ENCODE data around the gene CASZ1.

Gene CASZ1

GRCh38 chr1:10601342-10602070, 194.9 kb downstream of the CASZ1 start:
- DNase-seq, result no peak
- intact Hi-C loops (cut with DNase I), result no loop called here

- intact Hi-C loops (cut with DNase I), result no loop called here
- DNase-seq, result no peak
These were observed 197.1 kb downstream of the CASZ1 start for GRCh38 chr1:10599194-10599861.

GRCh38 chr1:10598389-10598702, 198.1 kb downstream of the CASZ1 start:
- intact Hi-C loops (cut with DNase I), result no loop called here
- DNase-seq, result peak in 5 of 10 donors; percentile 25 to 82 (median 62)

GRCh38 chr1:10597492-10598388, 198.7 kb downstream of the CASZ1 start:
- no peak for DNase-seq
- intact Hi-C loops (cut with DNase I), result no loop called here

GRCh38 chr1:10596780-10597179, 199.7 kb downstream of the CASZ1 start:
- DNase-seq, result no peak
- intact Hi-C loops (cut with DNase I), result no loop called here

GRCh38 chr1:10594595-10595223, 201.7 kb downstream of the CASZ1 start:
- no peak for DNase-seq
- intact Hi-C loops (cut with DNase I), result no loop called here

GRCh38 chr1:10593750-10594149, 202.7 kb downstream of the CASZ1 start:
- intact Hi-C loops (cut with DNase I), result no loop called here
- DNase-seq, result no peak

- DNase-seq, result no peak
- intact Hi-C loops (cut with DNase I), result no loop called here
These were observed 204.1 kb downstream of the CASZ1 start for GRCh38 chr1:10592373-10592772.

- intact Hi-C loops (cut with DNase I), result no loop called here
These were observed 205.4 kb downstream of the CASZ1 start for GRCh38 chr1:10591010-10591409.

GRCh38 chr1:10589074-10589473, 207.4 kb downstream of the CASZ1 start:
- DNase-seq, result no peak
- intact Hi-C loops (cut with DNase I), result no loop called here

More at GRCh38 chr1:10591010-10591409, 205.4 kb downstream of the CASZ1 start:
- DNase-seq, result no peak

- intact Hi-C loops (cut with DNase I), result no loop called here
- no peak for DNase-seq
These were observed 207.8 kb downstream of the CASZ1 start for GRCh38 chr1:10588640-10589039.
